GM12878 (cell line): ENCODE measurements around the gene MCC. TPM values are rescaled to one million over a fixed set of nuclear protein-coding genes. Genes with fewer than 3 reads are reported as not detected.

Experiments used
- ATAC-seq: fragments of 200-7000 bp; cut with Tn5 transposase; 3 replicates; pipeline ENCODE4 v1.9.1; 2020; ENCODE audit warnings: mild to moderate bottlenecking, moderate library complexity
- BruUV-seq: library from RNA; stranded (reverse); fragments of 400-500 nt; replicated peaks from 2 replicates; lab custom pipeline; 2021; lab: Mats Ljungman, UMichigan
- CTCF ChIA-PET: fragments of 300-600 bp; sonication (Branson Sonifier 250); formaldehyde crosslinking; extraction: SDS; loops from one replicate; lab custom pipeline; 2021; ENCODE audit warnings: inconsistent platforms; lab: Yijun Ruan, JAX
- POLR2A ChIA-PET: fragments of 350-600 bp; formaldehyde crosslinking; extraction: SDS; loops from one replicate; lab custom pipeline; 2021; ENCODE audit warnings: inconsistent platforms; lab: Charles Lee
- RAD21 ChIA-PET: fragments of 300-600 bp; sonication (Branson Sonifier 250); formaldehyde crosslinking; loops from one replicate; lab custom pipeline; 2023; ENCODE audit warnings: antibody characterized with exemption; ENCODE audit not compliant: unreplicated experiment; lab: Charles Lee
- SMC1A ChIA-PET: fragments of 300-600 bp; sonication (Branson Sonifier 250); formaldehyde crosslinking; loops from one replicate; lab custom pipeline; 2023; ENCODE audit not compliant: unreplicated experiment, uncharacterized antibody; lab: Charles Lee
- DNase-seq: peaks from one replicate; pipeline ENCODE4 v3.0.0-alpha.2; 2011; ENCODE audit warnings: low read depth, low spot score
- FAIRE-seq: peaks from 3 replicates; lab custom pipeline; 2011; peaks lifted over from hg19 to GRCh38; lab: Jason Lieb, UNC
- H2AFZ ChIP-seq: 2 replicates; pipeline ENCODE4 v1.6.0; 2011; ENCODE audit warnings: low read depth, low read length, control low read depth; ENCODE audit not compliant: control insufficient read depth
- H3K27ac ChIP-seq: 2 replicates; pipeline ENCODE4 v1.5.1; 2011; ENCODE audit warnings: control low read depth; ENCODE audit not compliant: control insufficient read depth, insufficient read depth
- H3K27me3 ChIP-seq, 2 experiments: replicated peaks in 1 of 2; 2 replicates each; pipeline versions ENCODE4 v1.6.0 to v1.6.1; 2011; ENCODE audit warnings: low read length in 1 of 2; ENCODE audit not compliant: control insufficient read depth in 2 of 2, insufficient read depth in 2 of 2
- H3K36me3 ChIP-seq, 2 experiments: 2 replicates each; pipeline ENCODE4 v1.5.1; 2011; ENCODE audit warnings: low read length in 1 of 2; ENCODE audit not compliant: control insufficient read depth in 2 of 2, insufficient read depth in 2 of 2
- H3K4me1 ChIP-seq: 2 replicates; pipeline ENCODE4 v1.6.1; 2011; ENCODE audit warnings: mild to moderate bottlenecking, low read length, moderate library complexity, mixed read lengths; ENCODE audit not compliant: control insufficient read depth, insufficient read depth
- H3K4me2 ChIP-seq: 2 replicates; pipeline ENCODE4 v1.6.0; 2011; ENCODE audit warnings: control low read depth; ENCODE audit not compliant: control insufficient read depth, insufficient read depth
- H3K4me3 ChIP-seq: fragments of 200-600 bp; sonication (generic); 2 replicates; pipeline ENCODE4 v1.5.1; 2016
- H3K79me2 ChIP-seq: 2 replicates; pipeline ENCODE4 v1.6.0; 2011; ENCODE audit warnings: low read length; ENCODE audit not compliant: control insufficient read depth, insufficient read depth
- H3K9ac ChIP-seq: 2 replicates; pipeline ENCODE4 v1.8.0; 2011; ENCODE audit warnings: low read length, control low read depth, mixed read lengths; ENCODE audit not compliant: control insufficient read depth, insufficient read depth
- H3K9me3 ChIP-seq: replicated peaks from 3 replicates; pipeline ENCODE4 v1.5.1; 2011; ENCODE audit warnings: mild to moderate bottlenecking, low read length; ENCODE audit not compliant: control insufficient read depth, insufficient read depth
- H4K20me1 ChIP-seq: 2 replicates; pipeline ENCODE4 v1.6.0; 2011; ENCODE audit not compliant: control insufficient read depth, insufficient read depth
- CBX5 ChIP-seq: sonication (generic); IDR thresholded peaks from 2 replicates; pipeline ENCODE4 v1.6.1; 2016; ENCODE audit warnings: low read depth, moderate library complexity, mild to moderate bottlenecking, inconsistent platforms
- GABPA ChIP-seq: IDR thresholded peaks from 2 replicates; pipeline ENCODE4 v1.6.1; 2014; ENCODE audit warnings: antibody characterized with exemption, low read depth, mild to moderate bottlenecking, inconsistent platforms
- NRF1 ChIP-seq: conservative IDR thresholded peaks from 2 replicates; pipeline ENCODE4 v1.6.1; 2011; ENCODE audit warnings: mild to moderate bottlenecking, low read depth, low read length, improper control_type of control experiment
- POLR2AphosphoS5 ChIP-seq: IDR thresholded peaks from 2 replicates; pipeline ENCODE4 v1.6.1; 2011; ENCODE audit warnings: mild to moderate bottlenecking, low read length, inconsistent platforms
- RCOR1 ChIP-seq: conservative IDR thresholded peaks from 2 replicates; pipeline ENCODE4 v1.6.1; 2012; ENCODE audit warnings: low read depth, low read length, improper control_type of control experiment
- SIN3A ChIP-seq: IDR thresholded peaks from 2 replicates; pipeline ENCODE4 v1.6.1; 2012; ENCODE audit warnings: low read depth, low read length, improper control_type of control experiment
- SMAD1 ChIP-seq: fragments of 450-650 bp; IDR thresholded peaks from 2 replicates; pipeline ENCODE4 v1.6.1; 2018; ENCODE audit warnings: mild to moderate bottlenecking, low read depth; ENCODE audit not compliant: partially characterized antibody
- SMARCA5 ChIP-seq: fragments of 450-650 bp; IDR thresholded peaks from 2 replicates; pipeline ENCODE4 v1.6.1; 2017; ENCODE audit warnings: mild to moderate bottlenecking
- TAF1 ChIP-seq: IDR thresholded peaks from 2 replicates; pipeline ENCODE4 v1.6.1; 2011; ENCODE audit warnings: mild to moderate bottlenecking, low read depth, low read length, borderline replicate concordance
- USF1 ChIP-seq: IDR thresholded peaks from 2 replicates; pipeline ENCODE4 v1.6.1; 2011; ENCODE audit warnings: borderline replicate concordance, low read depth, mild to moderate bottlenecking, moderate library complexity, mixed read lengths, low read length; ENCODE audit not compliant: insufficient read depth; ENCODE audit errors: extremely low read length
- YBX1 ChIP-seq: fragments of 450-650 bp; IDR thresholded peaks from 2 replicates; pipeline ENCODE4 v1.6.1; 2016; ENCODE audit warnings: antibody characterized with exemption
- ZNF217 ChIP-seq: fragments of 450-650 bp; IDR thresholded peaks from 2 replicates; pipeline ENCODE4 v1.6.1; 2017; ENCODE audit warnings: antibody characterized with exemption, mild to moderate bottlenecking
- ZZZ3 ChIP-seq: IDR thresholded peaks from 2 replicates; pipeline ENCODE4 v1.6.1; 2011; ENCODE audit warnings: low read depth; ENCODE audit not compliant: control insufficient read depth, insufficient read length
- WGBS: methylation state at CpG from one replicate; pipeline ENCODE4 v1.1.6; 2016; ENCODE audit warnings: low lambda C conversion rate; ENCODE audit not compliant: insufficient replicate concordance, insufficient coverage; ENCODE audit errors: missing lambda C conversion rate; 5-methylcytosine and 5-hydroxymethylcytosine counted together
- in situ Hi-C: fragments of 300-500 bp; cut with MboI; formaldehyde crosslinking; loops from 9 replicates; pipeline ENCODE4 v1.14.3; 2018; ENCODE audit warnings: mixed read lengths
- intact Hi-C: fragments of 100-400 bp; cut with micrococcal nuclease; formaldehyde crosslinking; loops from one replicate; pipeline ENCODE4 v1.14.2; 2022; ENCODE audit not compliant: unreplicated experiment
- polyA plus RNA-seq, 11 experiments: library from polyadenylated mRNA; depleted of rRNA in 4 of 11; unstranded in 6 of 11; stranded (reverse) in 5 of 11; fragments of >200 nt; fragmentation: Nextera tagmentation in 4 of 11; fragmentation: Illumina TruSeq in 1 of 11; extraction: Ambion mirVana in 4 of 11; extraction: Trizol in 1 of 11; gene quantifications; 1 replicate in 1 of 11; 2 replicates in 10 of 11; pipeline versions ENCODE4 v1.2.1 to v1.2.3, GENCODE V29; 2011 to 2016; ENCODE audit warnings: inconsistent platforms in 2 of 11, missing spikeins in 2 of 11, low read depth in 1 of 11
- total RNA-seq, 4 experiments: library from RNA; depleted of rRNA in 3 of 4; stranded (reverse); fragments of >200 nt in 3 of 4; fragmentation: Illumina TruSeq in 1 of 4; extraction: Trizol in 1 of 4; gene quantifications; 2 replicates each; pipeline versions ENCODE4 v1.2.1 to v1.2.3, GENCODE V29; 2013 to 2021
- TF ChIP-seq, protein P1 (sequence below): fragments of 450-650 bp; formaldehyde crosslinking; IDR thresholded peaks from 2 replicates; pipeline ENCODE4 v1.4.0; 2020; ENCODE audit warnings: mild to moderate bottlenecking, moderate library complexity
- TF ChIP-seq, protein P2 (sequence below): fragments of 450-650 bp; formaldehyde crosslinking; IDR thresholded peaks from 2 replicates; pipeline ENCODE4 v1.4.0; 2022; ENCODE audit warnings: mild to moderate bottlenecking, moderate library complexity

MCC gene
- total and polyA plus RNA-seq, 10 of the 15 experiments (the other 5 are each of a cell fraction or from before 2014, with no cell fraction given) = 0.03 to 0.86 (median 0.16) TPM

GRCh38 chr5:113117543-113118115 lies 370.6 kb downstream of the MCC start (continued):
- TF ChIP-seq, protein P1, sequence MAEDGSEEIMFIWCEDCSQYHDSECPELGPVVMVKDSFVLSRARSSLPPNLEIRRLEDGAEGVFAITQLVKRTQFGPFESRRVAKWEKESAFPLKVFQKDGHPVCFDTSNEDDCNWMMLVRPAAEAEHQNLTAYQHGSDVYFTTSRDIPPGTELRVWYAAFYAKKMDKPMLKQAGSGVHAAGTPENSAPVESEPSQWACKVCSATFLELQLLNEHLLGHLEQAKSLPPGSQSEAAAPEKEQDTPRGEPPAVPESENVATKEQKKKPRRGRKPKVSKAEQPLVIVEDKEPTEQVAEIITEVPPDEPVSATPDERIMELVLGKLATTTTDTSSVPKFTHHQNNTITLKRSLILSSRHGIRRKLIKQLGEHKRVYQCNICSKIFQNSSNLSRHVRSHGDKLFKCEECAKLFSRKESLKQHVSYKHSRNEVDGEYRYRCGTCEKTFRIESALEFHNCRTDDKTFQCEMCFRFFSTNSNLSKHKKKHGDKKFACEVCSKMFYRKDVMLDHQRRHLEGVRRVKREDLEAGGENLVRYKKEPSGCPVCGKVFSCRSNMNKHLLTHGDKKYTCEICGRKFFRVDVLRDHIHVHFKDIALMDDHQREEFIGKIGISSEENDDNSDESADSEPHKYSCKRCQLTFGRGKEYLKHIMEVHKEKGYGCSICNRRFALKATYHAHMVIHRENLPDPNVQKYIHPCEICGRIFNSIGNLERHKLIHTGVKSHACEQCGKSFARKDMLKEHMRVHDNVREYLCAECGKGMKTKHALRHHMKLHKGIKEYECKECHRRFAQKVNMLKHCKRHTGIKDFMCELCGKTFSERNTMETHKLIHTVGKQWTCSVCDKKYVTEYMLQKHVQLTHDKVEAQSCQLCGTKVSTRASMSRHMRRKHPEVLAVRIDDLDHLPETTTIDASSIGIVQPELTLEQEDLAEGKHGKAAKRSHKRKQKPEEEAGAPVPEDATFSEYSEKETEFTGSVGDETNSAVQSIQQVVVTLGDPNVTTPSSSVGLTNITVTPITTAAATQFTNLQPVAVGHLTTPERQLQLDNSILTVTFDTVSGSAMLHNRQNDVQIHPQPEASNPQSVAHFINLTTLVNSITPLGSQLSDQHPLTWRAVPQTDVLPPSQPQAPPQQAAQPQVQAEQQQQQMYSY (CRISPR knock-in tag) = no peak
- TF ChIP-seq YBX1 (no peak), SMAD1 (no peak), NRF1 (no peak), ZNF217 (no peak), POLR2AphosphoS5 (no peak), CBX5 (no peak), SMARCA5 (no peak), ZZZ3 (no peak)

GRCh38 chr5:113115956-113116355 lies 372.3 kb downstream of the MCC start:
- Histone ChIP-seq H3K4me3 (no peak overlapping the region), H2AFZ (no peak overlapping the region), H3K79me2 (no peaks in the 10 kb centered on the region), H3K4me1 (no peaks in the 10 kb centered on the region), H3K9ac (no peak overlapping the region), H3K27ac (no peak overlapping the region), H3K36me3 (no peaks in the 10 kb centered on the region), H4K20me1 (no peaks in the 10 kb centered on the region), H3K27me3 (no peaks in the 10 kb centered on the region; a peak in 3 of 4 replicates), H3K9me3 (no peaks in the 10 kb centered on the region), H3K4me2 (no peak overlapping the region)
- WGBS = 55% methylated on average over 4 of the region's 4 CpGs
- ChIA-PET POLR2A (no interaction called here), SMC1A (no interaction called here), RAD21 (no interaction called here), CTCF (interaction anchor here (0.6 kb wide), 1 partner anchor 120 kb away, joined by 4 read pairs; no protein-coding TSS in a partner anchor)
- ATAC-seq = no peak
- no peak for DNase-seq
- FAIRE-seq = no peak
- BruUV-seq = no TSS peak
- intact Hi-C loops (no loop called here), in situ Hi-C loops (no loop called here)
- TF ChIP-seq, protein P2, sequence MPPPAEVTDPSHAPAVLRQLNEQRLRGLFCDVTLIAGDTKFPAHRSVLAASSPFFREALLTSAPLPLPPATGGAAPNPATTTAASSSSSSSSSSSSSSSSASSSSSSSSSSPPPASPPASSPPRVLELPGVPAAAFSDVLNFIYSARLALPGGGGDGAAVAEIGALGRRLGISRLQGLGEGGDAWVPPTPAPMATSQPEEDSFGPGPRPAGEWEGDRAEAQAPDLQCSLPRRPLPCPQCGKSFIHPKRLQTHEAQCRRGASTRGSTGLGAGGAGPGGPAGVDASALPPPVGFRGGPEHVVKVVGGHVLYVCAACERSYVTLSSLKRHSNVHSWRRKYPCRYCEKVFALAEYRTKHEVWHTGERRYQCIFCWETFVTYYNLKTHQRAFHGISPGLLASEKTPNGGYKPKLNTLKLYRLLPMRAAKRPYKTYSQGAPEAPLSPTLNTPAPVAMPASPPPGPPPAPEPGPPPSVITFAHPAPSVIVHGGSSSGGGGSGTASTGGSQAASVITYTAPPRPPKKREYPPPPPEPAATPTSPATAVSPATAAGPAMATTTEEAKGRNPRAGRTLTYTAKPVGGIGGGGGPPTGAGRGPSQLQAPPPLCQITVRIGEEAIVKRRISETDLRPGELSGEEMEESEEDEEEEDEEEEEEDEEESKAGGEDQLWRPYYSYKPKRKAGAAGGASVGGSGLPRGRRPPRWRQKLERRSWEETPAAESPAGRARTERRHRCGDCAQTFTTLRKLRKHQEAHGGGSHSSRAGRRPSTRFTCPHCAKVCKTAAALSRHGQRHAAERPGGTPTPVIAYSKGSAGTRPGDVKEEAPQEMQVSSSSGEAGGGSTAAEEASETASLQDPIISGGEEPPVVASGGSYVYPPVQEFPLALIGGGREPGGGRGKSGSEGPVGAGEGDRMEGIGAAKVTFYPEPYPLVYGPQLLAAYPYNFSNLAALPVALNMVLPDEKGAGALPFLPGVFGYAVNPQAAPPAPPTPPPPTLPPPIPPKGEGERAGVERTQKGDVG (CRISPR knock-in tag) = no peak
- TF ChIP-seq SIN3A (no peak), ZNF217 (no peak), SMARCA5 (no peak), RCOR1 (no peak), TAF1 (no peak), GABPA (no peak), USF1 (no peak)
